ENCODE data around the gene TUFM.

The TUFM gene

GRCh38 chr16:28802235-28803019 lies 43.7 kb downstream of the TUFM start:
- peak in 2 of 3 experiments; percentile 14 to 31 for DNase-seq (ENCODE audit: low read depth in 2 of 3, low spot score in 2 of 3)
